ENCODE results near the gene USF3.

USF3 gene

GRCh38 chr3:113659101-113659541 is 37.3 kb downstream of the USF3 start:
- TF ChIP-seq EZH2 (IDR thresholded peaks at IDR 0.05), result no peak
- no peak for TF ChIP-seq FOXP2 (optimal IDR thresholded peaks at IDR 0.05; ENCODE audit: control extremely low read depth, extremely low read length, insufficient read depth)
- TF ChIP-seq POLR2AphosphoS5 (IDR thresholded peaks at IDR 0.05; ENCODE audit: borderline replicate concordance, low read depth, low read length), result no peak
- DNase-seq (ENCODE audit: low read depth, low spot score), result no peak
- Histone ChIP-seq H3K9me3 (ENCODE audit: low read depth, low read length) (no peaks in the 10 kb centered on the region), H3K27ac (no peak overlapping the region), H3K4me3 (no peak overlapping the region), H3K9ac (ENCODE audit: insufficient read length) (no peak overlapping the region), H3K36me3 (ENCODE audit: insufficient read depth, low read length) (no peaks in the 10 kb centered on the region; the same call in 1 of the 2 replicates)

DNA sequence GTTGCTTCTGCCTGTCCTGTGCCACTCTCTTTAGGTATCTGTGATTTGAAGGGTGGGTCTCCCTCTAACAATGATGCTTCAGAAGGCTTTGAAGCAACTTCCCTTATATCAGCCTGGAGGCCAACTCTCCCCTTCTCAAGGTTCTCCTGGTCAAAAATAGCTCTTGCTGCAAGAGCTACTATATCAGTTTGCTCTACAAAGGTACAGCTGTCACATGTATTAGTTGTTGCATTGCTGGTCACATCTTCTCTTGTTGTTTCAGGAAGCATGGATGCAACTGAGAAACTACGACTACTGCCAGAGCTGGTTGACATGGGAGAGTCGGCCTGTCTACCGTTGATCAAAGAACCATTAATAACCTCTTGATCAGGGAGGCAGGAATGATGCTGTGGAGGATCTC is 38.3 kb downstream of the USF3 start:
- Histone ChIP-seq H3K36me3 (ENCODE audit: insufficient read depth, low read length) (no peaks in the 10 kb centered on the region; the same call in 1 of the 2 replicates), H3K9me3 (ENCODE audit: low read depth, low read length) (no peaks in the 10 kb centered on the region), H3K27ac (no peak overlapping the region), H3K4me3 (no peak overlapping the region), H3K9ac (ENCODE audit: insufficient read length) (no peak overlapping the region)
- no peak for DNase-seq (ENCODE audit: low read depth, low spot score)
- TF ChIP-seq POLR2AphosphoS5 (IDR thresholded peaks at IDR 0.05; ENCODE audit: borderline replicate concordance, low read depth, low read length) (no peak), EZH2 (IDR thresholded peaks at IDR 0.05) (no peak), FOXP2 (optimal IDR thresholded peaks at IDR 0.05; ENCODE audit: control extremely low read depth, extremely low read length, insufficient read depth) (no peak)

DNA sequence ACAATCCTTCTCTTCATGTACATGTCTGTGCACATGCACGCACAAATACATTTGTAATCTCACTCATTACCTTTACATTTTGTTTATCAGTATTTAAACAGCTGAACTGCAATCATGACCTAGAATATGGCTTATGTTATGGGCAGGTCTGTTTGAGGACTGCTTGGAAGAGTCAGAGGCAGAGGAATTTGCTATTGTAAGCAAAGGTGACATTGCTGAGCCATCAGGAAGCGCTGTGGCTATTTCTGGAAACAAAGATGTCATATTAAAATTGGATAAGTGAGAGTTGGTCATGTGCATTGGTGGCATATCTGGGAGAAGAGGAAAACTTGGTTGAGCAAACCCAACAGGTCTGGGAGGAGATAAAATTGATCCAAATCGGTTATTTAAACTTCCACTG is 41.6 kb downstream of the USF3 start:
- TF ChIP-seq FOXP2 (optimal IDR thresholded peaks at IDR 0.05; ENCODE audit: control extremely low read depth, extremely low read length, insufficient read depth) (no peak), EZH2 (IDR thresholded peaks at IDR 0.05) (no peak), POLR2AphosphoS5 (IDR thresholded peaks at IDR 0.05; ENCODE audit: borderline replicate concordance, low read depth, low read length) (no peak)
- no peak overlapping the region for H3K9ac ChIP-seq (ENCODE audit: insufficient read length)
- no peaks in the 10 kb centered on the region for H3K36me3 ChIP-seq (ENCODE audit: insufficient read depth, low read length)
- no peak overlapping the region for H3K27ac ChIP-seq
- DNase-seq (ENCODE audit: low read depth, low spot score), result no peak
- H3K9me3 ChIP-seq (ENCODE audit: low read depth, low read length), result no peaks in the 10 kb centered on the region
- H3K4me3 ChIP-seq, result no peak overlapping the region

DNA sequence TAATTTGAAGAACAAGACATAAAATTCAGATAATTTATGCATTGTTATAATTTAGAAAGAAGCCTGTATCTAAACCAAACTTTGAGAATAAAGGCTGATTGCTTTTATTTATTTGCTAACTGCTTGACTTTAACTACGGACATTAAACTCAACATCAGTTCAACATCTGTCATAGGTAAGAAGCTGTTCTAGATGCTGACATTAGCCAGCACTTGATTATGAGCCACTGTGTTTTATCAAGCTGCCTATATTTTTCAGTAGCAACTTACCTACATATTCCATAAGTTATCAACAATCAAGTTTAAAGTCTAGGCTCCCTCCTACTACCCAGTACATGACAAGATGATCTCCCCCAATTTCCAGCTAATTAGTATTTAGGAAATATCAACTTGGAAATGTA is 42.1 kb downstream of the USF3 start:
- H3K9ac ChIP-seq (ENCODE audit: insufficient read length), result no peak overlapping the region
- TF ChIP-seq FOXP2 (optimal IDR thresholded peaks at IDR 0.05; ENCODE audit: control extremely low read depth, extremely low read length, insufficient read depth) (no peak), POLR2AphosphoS5 (IDR thresholded peaks at IDR 0.05; ENCODE audit: borderline replicate concordance, low read depth, low read length) (no peak), EZH2 (IDR thresholded peaks at IDR 0.05) (no peak)
- H3K36me3 ChIP-seq (ENCODE audit: insufficient read depth, low read length), result no peaks in the 10 kb centered on the region
- no peak overlapping the region for H3K27ac ChIP-seq
- no peak for DNase-seq (ENCODE audit: low read depth, low spot score)
- H3K9me3 ChIP-seq (ENCODE audit: low read depth, low read length), result no peaks in the 10 kb centered on the region
- no peak overlapping the region for H3K4me3 ChIP-seq

DNA sequence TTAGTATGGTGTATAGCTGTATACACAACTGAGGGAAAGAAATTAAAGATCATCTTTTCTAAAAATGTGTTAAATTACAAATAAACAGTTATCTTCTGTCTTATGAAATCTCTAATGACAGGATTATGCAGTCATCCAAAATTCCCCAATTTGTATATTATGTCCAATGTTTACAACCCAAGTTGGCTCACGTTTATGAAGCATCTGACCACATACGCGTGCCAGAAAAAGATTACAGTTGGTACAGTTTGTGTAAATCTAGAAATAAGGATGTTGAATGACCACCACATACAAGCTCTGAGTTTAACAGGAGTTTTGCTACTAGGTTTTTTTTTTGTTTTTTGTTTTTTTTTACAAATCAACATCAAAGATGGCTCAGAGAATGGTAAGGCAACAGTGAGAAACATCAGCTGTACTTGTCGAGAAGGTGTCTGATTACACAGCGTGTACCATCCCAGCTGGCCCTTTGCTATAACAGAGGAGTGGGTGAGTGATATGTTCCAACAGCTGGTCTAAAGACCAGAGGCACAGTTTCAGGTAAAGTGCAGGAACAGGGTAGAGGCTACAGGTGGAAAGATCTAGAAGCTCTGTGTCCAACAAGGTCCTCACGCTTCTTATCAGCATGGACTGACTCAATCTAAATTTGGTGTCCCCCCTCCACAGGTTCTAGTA is 47.1 kb downstream of the USF3 start:
- no peak overlapping the region for H3K27ac ChIP-seq
- DNase-seq (ENCODE audit: low read depth, low spot score), result no peak

DNA sequence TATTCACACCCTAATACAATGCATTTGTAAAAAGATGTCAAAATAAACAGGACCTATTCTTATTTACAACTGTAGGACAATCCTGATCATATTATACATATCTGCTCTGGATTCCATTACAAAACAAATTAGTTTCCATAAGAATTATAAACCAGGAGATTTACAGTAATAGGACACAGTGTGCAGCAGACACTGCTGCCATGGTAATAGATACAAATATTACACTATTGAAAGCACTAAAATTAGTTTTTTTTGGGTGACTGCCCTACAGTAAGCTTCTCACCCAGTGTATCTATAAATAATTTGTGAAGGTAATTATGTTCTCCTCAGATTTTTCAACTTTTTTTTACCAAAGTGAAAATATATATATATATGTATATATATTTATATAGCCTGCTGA is 47.9 kb downstream of the USF3 start:
- no peak for TF ChIP-seq FOXP2 (optimal IDR thresholded peaks at IDR 0.05; ENCODE audit: control extremely low read depth, extremely low read length, insufficient read depth)
- TF ChIP-seq EZH2 (IDR thresholded peaks at IDR 0.05), result no peak
- TF ChIP-seq POLR2AphosphoS5 (IDR thresholded peaks at IDR 0.05; ENCODE audit: borderline replicate concordance, low read depth, low read length), result no peak
- Histone ChIP-seq H3K9ac (ENCODE audit: insufficient read length) (no peak overlapping the region), H3K27ac (no peak overlapping the region), H3K9me3 (ENCODE audit: low read depth, low read length) (no peaks in the 10 kb centered on the region; the same call in 1 of the 2 replicates), H3K36me3 (ENCODE audit: insufficient read depth, low read length) (no peaks in the 10 kb centered on the region), H3K4me3 (no peak overlapping the region)
- no peak for DNase-seq (ENCODE audit: low read depth, low spot score)

More for the DNA sequence above, 47.1 kb downstream of the USF3 start:
- Histone ChIP-seq H3K36me3 (ENCODE audit: insufficient read depth, low read length) (no peaks in the 10 kb centered on the region), H3K9ac (ENCODE audit: insufficient read length) (no peak overlapping the region), H3K4me3 (no peak overlapping the region), H3K9me3 (ENCODE audit: low read depth, low read length) (no peaks in the 10 kb centered on the region; the same call in 1 of the 2 replicates)
- TF ChIP-seq EZH2 (IDR thresholded peaks at IDR 0.05) (no peak), POLR2AphosphoS5 (IDR thresholded peaks at IDR 0.05; ENCODE audit: borderline replicate concordance, low read depth, low read length) (no peak), FOXP2 (optimal IDR thresholded peaks at IDR 0.05; ENCODE audit: control extremely low read depth, extremely low read length, insufficient read depth) (no peak)

GRCh38 chr3:113643583-113643982 is 52.9 kb downstream of the USF3 start:
- TF ChIP-seq FOXP2 (optimal IDR thresholded peaks at IDR 0.05; ENCODE audit: control extremely low read depth, extremely low read length, insufficient read depth), result no peak
- no peak for TF ChIP-seq EZH2 (IDR thresholded peaks at IDR 0.05)
- TF ChIP-seq POLR2AphosphoS5 (IDR thresholded peaks at IDR 0.05; ENCODE audit: borderline replicate concordance, low read depth, low read length), result no peak
- Histone ChIP-seq H3K27ac (no peak overlapping the region), H3K4me3 (no peak overlapping the region), H3K36me3 (ENCODE audit: insufficient read depth, low read length) (no peaks in the 10 kb centered on the region), H3K9ac (ENCODE audit: insufficient read length) (no peak overlapping the region), H3K9me3 (ENCODE audit: low read depth, low read length) (no peaks in the 10 kb centered on the region; the same call in 1 of the 2 replicates)
- no peak for DNase-seq (ENCODE audit: low read depth, low spot score)

DNA sequence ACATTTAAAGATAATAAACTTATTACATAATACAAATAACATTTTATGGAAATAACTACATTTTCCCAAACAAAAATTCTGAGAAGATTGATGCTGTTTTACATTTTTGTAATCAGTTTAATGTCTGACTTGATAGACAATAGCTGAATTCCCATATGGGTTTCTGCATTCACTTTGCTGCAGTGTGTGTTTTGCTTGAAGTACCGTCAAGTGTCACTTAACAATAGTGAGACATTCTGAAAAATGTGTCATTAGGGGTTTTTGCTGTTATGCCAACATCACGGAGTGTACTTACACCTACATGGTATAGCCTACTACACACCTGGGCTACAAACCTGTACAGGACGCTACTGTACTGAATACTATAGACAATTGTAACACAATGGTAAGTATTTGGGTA is 57.5 kb downstream of the USF3 start:
- no peaks in the 10 kb centered on the region for H3K36me3 ChIP-seq (ENCODE audit: insufficient read depth, low read length)
- H3K9ac ChIP-seq (ENCODE audit: insufficient read length), result no peak overlapping the region
- no peak overlapping the region for H3K27ac ChIP-seq
- TF ChIP-seq FOXP2 (optimal IDR thresholded peaks at IDR 0.05; ENCODE audit: control extremely low read depth, extremely low read length, insufficient read depth) (no peak), POLR2AphosphoS5 (IDR thresholded peaks at IDR 0.05; ENCODE audit: borderline replicate concordance, low read depth, low read length) (no peak), EZH2 (IDR thresholded peaks at IDR 0.05) (no peak)
- DNase-seq (ENCODE audit: low read depth, low spot score), result no peak
- H3K9me3 ChIP-seq (ENCODE audit: low read depth, low read length), result no peaks in the 10 kb centered on the region
- H3K4me3 ChIP-seq, result no peak overlapping the region

Data from SK-N-MC (cell line).